ENCODE results near the gene NLK.
"Not testable (repeated sequence)": the region's sequence is repeated elsewhere in the genome, so short reads cannot be mapped to it uniquely, and the experiment has no call there.

The NLK gene

DNA sequence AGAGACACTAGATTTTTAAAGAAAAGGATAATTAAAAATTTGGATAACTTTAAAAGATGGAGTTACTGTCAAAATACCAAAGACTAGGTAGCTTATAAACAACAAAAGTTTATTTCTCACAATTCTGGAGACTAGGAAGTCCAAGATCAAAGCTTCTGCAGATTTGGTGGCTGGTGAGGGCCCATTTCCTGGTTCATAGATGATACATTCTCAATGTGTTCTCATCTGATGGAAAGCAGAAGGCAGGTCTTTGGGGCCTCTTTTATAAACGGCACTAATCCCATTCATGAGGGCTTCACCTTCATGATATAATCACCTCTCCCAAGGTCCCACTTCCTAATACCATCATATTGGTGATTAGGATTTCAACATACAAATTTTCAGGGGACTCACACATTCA, 33.7 kb downstream of the NLK start:
- DNase-seq, result no peak

DNA sequence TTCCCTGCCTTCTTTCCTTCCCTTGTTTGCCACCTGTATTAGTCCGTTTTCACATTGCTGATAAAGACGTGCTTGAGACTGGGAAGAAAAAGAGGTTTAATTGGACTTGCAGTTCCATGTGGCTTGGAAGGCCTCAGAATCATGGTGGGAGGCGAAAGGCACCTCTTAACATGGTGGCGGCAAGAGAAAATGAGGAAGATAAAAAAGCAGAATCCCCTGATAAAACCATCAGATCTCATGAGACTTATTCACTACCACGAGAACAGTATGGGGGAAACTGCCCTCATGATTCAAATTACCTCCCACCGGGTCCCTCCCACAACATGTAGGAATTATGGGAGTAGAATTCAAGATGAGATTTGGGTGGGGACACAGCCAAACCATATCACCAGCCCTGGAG, 34.7 kb downstream of the NLK start:
- not testable (repeated sequence) for DNase-seq

DNA sequence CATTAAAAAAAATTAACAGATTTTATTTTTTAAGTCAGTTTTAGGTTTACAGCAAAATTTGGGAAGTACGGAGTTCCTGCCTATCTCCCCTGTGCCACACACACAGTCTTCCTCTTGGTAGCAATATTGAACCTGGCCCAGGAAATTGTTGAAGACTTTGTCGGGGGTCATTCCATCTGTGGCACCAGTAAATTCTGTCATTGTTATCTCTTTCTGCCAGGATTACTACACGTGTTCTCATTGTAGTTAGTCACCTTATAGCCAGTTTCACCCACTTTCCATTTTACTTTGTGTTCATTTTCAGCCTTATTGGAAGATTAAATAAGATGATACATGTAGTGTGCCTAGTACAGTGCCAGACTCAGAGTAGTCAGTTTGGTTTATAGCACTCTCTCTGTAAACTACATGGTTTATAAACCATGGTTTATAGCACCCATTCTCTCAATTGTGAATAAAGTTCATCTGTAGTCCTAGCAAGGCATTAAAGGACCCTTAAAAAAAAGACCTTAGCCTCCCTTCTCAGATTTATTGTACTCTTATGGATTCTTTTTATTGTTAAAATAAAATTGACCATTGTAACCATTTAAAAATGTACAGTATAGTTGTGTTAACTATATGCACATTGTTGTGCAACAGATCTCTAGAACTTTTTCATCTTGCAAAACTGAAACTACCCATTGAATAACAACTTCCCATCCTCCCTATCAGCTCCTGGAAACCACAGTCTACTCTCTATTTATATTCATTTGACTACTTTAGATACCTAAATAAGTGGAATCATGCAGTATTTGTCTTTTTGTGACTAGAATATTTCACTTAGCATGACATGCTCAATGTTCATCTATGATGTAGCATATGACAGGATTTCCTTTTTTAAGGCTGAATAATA, 36.1 kb downstream of the NLK start:
- no peak for DNase-seq

DNA sequence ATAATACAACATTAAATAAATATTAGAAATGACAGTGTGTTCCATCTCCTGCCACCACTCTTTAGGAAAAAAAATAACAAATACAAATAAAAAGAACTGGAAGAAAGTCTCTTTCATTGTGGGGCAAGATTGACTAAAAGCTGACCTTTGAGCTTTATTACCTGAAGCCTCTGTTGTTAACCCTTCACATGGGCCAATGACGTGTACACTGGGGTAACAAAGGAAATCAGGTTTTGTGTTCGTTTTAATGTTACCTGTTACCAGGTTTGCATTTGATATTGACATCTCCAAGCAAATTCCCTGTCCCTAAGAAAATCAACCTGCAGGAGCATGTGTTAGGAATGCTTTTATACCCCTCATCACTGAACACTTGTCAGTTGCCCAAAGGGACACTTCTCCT, 39.0 kb downstream of the NLK start:
- DNase-seq, result no peak

DNA sequence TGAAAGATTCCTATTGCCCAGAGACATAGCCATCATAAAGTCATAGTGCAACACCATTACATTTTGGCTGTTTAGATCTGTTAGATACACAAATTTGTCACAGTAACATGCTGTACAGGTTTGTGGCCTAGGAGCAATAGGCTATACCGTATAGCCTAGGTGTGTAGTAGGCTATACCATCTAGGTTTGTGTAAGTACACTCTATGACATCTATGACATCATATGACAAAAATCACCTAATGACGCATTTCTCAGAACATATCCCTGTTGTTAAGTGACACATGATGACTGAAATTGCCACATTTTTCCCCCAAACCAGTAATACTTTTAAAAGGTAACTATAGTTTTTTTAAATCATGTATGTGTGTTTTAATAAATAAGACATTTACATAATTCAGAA, 43.3 kb downstream of the NLK start:
- no peak for DNase-seq

DNA sequence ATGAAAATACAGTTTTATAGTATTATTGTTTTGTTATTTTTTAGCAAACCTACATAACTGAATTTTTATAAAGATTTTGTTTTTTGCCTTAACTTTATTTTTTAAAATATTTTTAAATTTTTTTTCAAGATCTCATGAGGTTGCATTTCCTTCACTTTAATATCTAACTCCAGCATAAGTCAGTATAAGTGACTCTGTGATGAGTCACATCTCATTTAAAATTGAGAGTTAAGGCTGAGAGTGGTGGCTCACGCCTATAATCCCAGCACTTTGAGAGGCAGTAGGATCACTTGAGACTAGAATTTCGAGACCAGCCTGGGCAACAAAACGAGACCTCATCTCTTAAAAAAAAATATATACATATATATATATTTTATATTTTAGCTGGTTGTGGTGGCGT, 44.0 kb downstream of the NLK start:
- no peak for DNase-seq

DNA sequence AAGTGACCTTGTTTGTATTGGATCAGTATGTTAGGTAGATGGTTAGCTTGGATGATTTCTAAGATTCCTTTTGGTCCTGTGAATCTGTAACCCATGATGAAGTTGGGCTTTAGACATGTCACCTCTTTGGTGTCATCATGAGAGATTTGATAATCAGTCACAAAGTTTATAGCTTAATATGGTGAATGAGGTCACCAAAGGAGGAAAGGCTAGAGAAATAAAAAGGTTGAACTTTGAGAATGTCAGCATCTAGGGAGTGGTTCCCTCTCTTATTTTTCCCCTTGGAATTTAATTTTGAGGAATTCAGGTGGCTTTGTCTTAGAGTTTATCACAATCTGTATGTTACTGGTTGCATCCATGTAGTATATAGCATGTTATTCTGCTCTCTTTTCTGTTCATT, 45.3 kb downstream of the NLK start:
- no peak for DNase-seq

DNA sequence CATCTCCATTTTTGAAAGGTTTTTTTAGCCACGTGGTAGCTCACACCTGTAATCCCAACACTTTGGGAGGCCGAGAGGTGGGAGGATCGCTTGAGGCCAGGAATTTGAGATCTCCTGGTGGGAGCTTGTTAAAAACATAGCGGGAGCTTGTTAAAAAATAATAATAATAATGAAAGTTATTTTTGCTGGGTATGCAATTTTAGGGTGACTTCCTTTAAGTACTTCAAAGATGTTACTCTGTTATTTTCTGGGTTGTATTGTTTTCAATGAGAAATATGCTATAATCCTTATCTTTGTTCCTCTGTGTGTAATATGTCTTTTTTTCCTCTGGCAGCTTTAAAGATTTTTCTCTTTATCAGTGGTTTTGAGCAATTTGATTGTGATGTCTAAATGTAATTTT, 48.1 kb downstream of the NLK start:
- no peak for DNase-seq

DNA sequence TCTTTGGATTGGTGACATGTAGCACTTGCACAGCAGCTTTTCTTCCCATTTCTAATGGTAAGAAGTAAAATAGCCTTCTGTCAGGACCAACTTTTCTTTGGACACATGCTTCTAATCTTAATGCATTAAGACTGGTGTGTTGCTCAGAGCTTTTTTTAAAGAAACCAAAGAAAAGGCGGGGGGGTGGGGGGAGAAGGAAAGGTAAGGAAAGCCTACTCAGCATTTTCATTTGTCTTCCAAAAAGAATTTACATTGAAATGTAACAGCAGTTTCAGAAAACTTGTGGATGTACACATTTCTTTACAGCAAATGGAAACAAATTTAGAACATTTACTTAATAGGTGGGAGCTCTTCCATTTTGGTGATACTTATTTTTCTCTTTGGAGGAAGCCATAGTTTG, 49.6 kb downstream of the NLK start:
- no peak for DNase-seq

DNA sequence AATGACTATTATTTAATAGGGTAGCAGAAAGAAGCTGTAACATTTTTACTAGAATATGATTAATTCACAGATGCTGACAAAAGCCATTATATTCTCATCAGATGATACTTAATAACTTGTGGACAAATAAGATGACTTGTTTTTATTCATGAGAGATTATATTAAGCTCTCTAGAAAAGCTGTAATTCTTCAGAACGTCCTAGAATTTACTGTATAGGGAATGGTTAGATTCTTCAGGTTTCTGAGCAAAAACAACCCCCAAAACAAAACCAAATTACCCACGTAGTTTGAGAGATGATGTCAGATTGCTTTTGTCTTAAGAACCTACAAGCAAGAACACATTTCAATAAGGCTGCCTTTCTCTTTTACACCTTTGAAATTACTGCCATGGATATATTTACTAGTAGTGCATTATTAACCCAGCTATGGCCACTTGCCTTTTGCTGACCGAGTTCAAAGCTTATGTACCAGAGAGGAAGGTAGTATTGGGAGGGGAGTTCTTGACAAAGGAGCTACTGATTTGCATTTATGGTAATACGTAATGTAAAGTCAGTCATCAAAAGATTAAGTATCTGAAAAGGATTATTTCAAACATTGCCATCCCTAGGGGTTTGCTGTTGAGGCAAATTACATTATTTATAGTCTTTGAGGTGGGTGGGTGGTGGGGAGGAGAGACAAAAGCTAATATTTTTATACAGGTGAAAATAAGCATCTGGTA, 51.7 kb downstream of the NLK start:
- no peak for DNase-seq

DNA sequence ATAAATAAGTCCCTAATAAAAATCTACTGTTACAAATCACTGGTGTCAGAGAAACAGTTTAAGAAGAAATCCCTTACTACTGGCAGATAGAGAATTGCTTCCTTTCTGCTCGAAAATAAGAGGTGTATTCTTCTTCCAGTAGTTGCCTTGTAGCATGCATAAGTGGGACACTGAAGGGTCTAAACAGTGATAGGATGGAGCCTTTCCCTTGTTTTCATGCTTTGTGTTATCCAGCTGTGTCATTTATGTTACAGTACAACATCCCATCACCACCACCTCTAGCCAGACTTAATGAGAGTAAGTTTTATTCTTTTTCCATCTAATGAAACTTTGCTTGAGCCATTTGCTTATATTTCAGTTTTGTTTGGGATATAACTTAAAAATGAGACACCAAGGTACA, 54.3 kb downstream of the NLK start:
- DNase-seq, result no peak

DNA sequence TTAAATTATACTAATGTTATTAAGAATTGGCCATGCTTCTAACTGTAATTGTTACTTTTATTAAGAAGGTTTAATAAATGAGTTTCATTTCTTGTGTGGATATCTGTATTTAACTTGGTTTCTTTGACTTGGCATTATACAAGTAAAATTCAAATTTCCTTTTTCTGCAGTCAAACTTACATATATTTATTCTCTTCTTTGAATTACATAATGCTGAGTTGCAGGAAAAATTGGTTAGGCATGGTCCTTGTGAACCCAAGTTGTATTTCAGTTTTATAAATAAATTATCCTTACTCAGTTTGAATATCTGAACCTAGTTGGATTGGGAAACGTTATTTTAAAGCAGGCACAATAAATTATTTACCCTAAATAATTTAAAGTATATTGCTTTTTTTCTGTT, 54.8 kb downstream of the NLK start:
- no peak for DNase-seq

DNA sequence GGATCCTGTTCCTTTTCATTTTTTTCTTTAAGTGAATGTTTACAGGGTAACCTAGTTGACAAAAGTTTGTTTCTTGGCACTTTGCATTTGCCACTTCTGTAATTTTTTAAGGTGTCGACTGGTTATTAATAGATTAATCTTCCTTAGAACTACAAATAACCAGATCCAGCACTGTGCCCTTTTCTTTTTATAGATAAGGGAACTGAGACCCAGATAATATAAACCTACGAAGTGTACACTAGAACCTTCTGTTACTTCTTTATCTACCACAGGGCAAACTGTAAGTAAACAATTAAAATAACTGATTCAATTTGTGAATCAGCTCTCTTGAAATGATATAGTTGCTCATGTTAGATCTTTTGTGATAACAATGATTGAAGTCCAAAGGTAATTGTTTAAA, 55.4 kb downstream of the NLK start:
- no peak for DNase-seq

DNA sequence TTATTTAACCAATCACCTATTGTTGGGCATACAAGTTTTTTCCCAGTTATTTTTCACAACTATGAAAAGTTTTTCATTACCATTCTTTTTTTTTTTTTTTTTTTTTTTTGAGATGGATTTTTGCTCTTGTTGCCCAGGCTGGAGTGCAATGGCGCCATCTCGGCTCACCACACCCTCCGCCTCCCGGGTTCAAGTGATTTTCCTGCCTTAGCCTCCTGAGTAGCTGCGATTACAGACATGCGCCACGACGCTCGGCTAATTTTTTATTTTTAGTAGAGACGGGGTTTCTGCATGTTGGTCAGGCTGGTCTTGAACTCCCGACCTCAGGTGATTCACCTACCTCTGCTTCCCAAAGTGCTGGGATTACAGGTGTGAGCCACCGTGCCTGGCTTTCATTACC, 56.1 kb downstream of the NLK start:
- not testable (repeated sequence) for DNase-seq

DNA sequence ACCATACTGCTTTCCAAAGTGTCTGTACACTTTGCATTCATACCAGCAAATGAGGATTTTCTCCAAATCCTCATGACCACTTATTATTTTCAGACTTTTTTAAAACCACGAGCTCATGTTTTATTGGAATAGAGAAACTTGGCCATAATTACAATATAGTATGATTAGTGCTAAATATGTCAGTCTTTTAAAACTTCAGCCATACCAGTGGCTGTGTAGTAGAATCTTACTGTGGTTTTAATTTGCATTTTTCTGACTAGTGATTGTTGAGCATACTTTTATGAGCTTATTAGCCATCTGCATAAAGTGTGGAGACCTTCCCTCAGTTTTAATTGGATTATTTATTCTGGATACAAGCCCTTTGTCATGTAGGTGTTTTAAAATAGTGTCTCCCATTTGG, 57.8 kb downstream of the NLK start:
- DNase-seq, result no peak

DNA sequence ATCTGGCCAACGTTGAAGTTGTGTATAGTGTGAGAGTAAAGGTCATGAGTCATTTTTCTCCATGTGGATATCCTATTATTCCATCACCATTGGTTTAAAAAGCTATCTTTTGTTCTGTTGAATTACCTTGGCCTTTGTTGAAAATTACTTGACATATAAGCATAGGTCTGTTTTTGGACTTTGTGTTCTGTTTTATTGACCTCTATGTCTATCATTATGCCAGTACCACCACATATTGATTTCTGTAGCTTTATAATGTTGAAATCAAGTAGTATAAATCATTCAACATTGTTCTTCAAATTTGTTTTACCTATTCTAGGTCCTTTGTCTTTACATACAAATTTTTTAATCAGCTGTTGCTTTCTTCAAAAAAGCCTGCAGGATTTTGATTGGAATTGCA, 58.5 kb downstream of the NLK start:
- DNase-seq, result no peak

DNA sequence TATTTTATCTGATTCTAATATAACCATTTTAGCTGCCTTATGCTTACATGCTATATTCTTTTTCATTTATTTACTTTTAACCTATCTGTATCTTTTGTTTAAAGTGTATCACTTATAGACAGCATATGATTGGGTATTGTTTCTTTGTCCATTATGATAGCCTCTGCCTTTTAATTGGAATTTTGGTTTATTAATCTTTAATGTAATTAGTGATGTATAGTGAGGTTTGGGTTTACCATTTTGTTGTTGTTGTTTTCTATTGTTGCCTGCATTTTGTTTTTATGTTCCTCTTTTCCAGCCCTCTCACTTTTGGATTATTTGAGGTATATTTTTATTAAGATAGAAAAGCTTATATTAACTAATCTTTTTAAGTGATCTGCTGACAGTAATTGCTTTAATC, 59.4 kb downstream of the NLK start:
- no peak for DNase-seq

DNA sequence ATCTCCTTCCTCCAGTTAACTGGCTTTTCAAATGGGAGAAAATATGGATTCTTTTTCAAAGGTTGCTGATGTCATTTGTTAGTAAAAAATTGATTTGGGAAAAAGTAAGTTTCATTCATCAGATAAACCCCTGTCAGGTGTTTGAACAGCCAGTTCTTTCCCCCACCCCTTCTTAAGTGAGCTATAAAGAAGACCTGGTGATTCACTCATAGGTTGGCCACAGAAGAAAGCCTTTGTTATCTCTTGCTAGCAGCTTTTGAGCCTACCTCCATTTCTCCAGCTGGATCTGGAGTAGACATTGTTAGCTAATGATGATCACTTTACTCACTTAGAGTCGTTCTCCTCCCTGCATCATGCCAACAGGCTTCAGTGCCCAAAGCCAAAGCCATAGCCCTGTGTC, 63.0 kb downstream of the NLK start:
- DNase-seq, result no peak

DNA sequence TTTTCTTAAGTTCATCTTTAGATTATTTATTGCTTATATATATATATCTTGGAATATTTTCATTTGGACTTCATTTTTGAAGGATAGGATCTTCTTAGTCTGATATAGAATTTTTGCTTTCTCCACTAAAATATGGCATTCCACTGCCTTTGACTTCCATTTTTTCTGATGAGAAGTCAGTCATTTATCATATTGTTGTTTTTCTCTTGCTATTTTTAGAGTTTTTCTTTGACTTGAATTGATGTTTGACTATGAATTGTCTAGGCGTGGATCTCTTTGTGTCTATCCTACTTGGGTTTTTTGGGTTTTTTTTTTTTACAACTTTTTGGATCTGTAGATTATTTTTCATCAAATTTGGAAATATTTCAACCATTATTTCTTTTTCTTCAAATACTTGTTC, 67.7 kb downstream of the NLK start:
- DNase-seq, result no peak

DNA sequence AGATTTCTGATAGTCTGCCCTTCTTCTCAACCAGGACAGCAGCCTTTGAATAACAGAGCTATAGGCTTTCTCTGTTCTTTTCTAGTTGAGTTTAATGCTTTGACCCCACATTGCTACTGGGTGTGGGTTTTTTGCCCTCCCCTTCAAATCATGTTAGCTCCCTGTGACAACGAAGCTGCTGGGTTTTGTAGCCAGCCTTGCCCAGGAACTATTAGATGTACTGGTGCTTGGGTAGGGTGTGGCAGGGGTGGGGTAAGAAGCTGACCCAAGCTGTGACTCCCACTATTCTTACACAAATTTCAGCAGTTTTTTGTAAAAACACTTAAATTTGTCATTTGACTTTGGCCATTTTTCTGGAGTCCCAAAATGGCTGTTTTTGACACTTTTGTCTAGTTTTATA, 69.7 kb downstream of the NLK start:
- no peak for DNase-seq

DNA sequence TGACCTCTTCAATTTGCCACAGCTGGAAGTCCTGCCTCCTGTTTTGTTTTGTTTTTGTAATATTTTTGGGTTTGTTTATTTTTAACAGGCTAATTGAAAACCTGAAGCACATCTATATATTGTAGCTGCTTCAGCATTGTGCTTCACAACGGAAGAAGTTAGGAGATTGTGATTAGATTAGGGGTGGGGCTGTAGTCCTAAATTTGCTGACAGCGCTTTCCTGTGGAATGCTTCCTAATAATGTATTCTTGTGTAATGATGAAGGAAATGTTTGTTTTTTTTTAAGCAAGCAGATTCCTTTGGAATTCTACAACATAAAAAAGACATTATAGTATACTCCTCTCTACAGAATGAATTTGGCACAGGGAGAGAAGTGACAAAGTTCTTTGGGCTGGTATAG, 70.1 kb downstream of the NLK start:
- DNase-seq, result no peak

DNA sequence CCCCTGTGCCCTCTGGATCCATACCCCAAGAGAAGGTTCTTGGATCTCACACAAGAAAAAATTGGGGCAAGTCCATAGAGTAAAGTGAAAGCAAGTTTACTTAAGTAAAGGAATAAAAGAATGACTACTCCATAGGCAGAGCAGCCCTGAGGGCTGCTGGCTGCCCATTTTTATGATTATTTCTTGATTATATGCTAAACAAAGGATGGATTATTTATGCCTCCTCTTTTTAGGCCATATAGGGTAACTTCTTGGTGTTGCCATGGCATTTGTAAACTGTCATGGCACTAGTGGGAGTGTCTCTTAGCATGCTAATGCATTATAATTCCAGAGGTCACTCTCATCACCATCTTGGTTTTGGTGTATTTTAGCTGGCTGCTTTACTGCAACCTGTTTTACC, 70.8 kb downstream of the NLK start:
- DNase-seq, result no peak

DNA sequence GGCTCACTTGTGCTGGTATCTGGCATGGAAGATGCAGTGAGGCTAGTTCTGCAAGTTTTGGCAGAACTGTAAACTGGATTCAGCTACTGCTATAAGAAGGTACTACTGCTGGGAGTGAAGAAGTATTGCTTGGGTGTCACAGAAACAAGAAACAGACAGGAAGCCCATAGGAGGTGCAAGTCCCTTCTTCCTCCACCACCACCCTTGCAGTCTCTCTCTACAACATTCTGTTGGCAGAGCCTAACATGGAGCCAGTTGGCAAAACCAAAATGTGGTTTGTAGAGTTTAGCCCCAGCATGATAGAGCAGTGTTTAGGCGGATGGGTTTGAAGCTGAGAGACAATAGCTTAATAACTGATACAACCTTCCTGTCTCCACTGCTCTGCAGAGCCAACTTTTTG, 72.6 kb downstream of the NLK start:
- no peak for DNase-seq

DNA sequence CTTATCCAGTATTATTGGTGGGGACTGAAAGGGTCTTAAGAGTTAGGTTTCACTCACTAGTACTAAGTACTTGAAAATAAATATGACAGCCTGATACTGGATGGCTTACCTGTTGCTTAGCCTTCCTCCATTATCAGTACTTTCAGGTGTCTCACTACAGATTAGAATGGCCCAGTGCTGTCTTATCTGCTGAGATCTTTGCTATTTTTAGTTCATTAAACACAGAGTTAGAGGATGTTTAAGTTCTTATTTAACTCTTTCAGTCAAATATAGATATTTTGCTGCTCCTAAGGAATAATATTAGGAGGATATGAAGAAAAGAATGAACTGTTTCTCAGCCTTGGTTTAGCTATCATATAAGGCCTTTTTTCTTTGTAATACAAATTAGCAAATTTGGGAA, 74.8 kb downstream of the NLK start:
- no peak for DNase-seq

DNA sequence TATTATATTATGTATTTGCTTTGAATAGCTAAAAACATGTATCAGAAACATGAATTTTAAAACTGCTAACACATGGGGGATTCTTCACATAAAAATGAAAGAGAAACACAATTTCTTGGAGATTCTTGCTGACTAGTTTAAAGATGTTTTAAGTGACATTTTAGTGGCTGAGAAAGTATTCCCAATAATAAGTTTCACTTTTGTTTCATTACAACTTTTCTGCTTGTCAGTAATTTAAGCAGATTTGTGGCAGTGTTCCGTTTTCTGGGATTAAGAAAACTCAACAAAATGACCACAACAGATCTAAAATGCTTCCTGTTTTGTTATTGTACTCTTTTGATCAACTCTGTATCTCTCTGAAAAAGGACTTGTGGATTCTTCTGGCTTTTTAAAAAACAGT, 75.9 kb downstream of the NLK start:
- DNase-seq, result no peak

All from T-helper 9 cell (primary cell).